T-helper 2 cell treated with Interferon-gamma antibody and Interleukin-4, amounts not matched to agents 5 μg/mL and 100 μg/mL, for 36 hours (primary cell): Measurements from ENCODE around the gene CKMT1A.
"Not testable (repeated sequence)": the region's sequence is repeated elsewhere in the genome, so short reads cannot be mapped to it uniquely, and the experiment has no call there.

Experiments
- DNase-seq: peaks from one replicate; pipeline ENCODE4 v3.0.0; 2021; ENCODE audit warnings: low spot score
- H3K27ac Mint-ChIP-seq: one replicate; pipeline ENCODE4 v1.8.0; 2021; ENCODE audit warnings: mild to moderate bottlenecking, mixed read lengths
- H3K27me3 Mint-ChIP-seq: one replicate; pipeline ENCODE4 v1.8.0; 2021; ENCODE audit warnings: low read depth, mixed read lengths
- H3K36me3 Mint-ChIP-seq: one replicate; pipeline ENCODE4 v1.8.0; 2021; ENCODE audit warnings: low read depth, mixed read lengths
- H3K4me1 Mint-ChIP-seq: one replicate; pipeline ENCODE4 v1.8.0; 2021; ENCODE audit warnings: low read depth, mixed read lengths
- H3K4me3 Mint-ChIP-seq: one replicate; pipeline ENCODE4 v1.8.0; 2022; ENCODE audit warnings: mild to moderate bottlenecking, moderate library complexity, mixed read lengths
- H3K9me3 Mint-ChIP-seq: one replicate; pipeline ENCODE4 v1.8.0; 2021; ENCODE audit warnings: mixed read lengths

The CKMT1A gene

GRCh38 chr15:43693148-43694022 lies at the start of gene CKMT1A:
Gene CKMT1A, plus strand, starts transcription at chr15:43693859. Its CDS starts 192 bp downstream, at chr15:43694051.
- H3K27ac Mint-ChIP-seq, H3K9me3 Mint-ChIP-seq, H3K4me3 Mint-ChIP-seq, H3K4me1 Mint-ChIP-seq, H3K27me3 Mint-ChIP-seq, DNase-seq, H3K36me3 Mint-ChIP-seq: not testable (repeated sequence)

GRCh38 chr15:43648649-43649429 lies 44.8 kb upstream of the CKMT1A start, which contains the start of gene CATSPER2:
Gene CATSPER2, minus strand, starts transcription at chr15:43648844. Its CDS starts 783 bp downstream, at chr15:43648061.
- DNase-seq, result no peak
- no peaks in the 10 kb centered on the region for H3K27me3 Mint-ChIP-seq
- H3K4me3 Mint-ChIP-seq, result no peak within 1 kb of the TSS
- H3K27ac Mint-ChIP-seq, result no peak within 1 kb of the TSS
- H3K9me3 Mint-ChIP-seq, result no peaks in the 10 kb centered on the region
- H3K36me3 Mint-ChIP-seq, result peaks cover 2% of the 10 kb centered on the region
- no peaks in the 10 kb centered on the region for H3K4me1 Mint-ChIP-seq

- H3K36me3 Mint-ChIP-seq, H3K4me3 Mint-ChIP-seq, H3K27ac Mint-ChIP-seq: not testable (repeated sequence)
Observed at GRCh38 chr15:43649430-43649926, 44.2 kb upstream of the CKMT1A start.

GRCh38 chr15:43659727-43660126 lies 33.9 kb upstream of the CKMT1A start:
- H3K27ac Mint-ChIP-seq, H3K27me3 Mint-ChIP-seq, H3K9me3 Mint-ChIP-seq, H3K4me3 Mint-ChIP-seq, DNase-seq, H3K4me1 Mint-ChIP-seq, H3K36me3 Mint-ChIP-seq: not testable (repeated sequence)

More at GRCh38 chr15:43649430-43649926, 44.2 kb upstream of the CKMT1A start:
- not testable (repeated sequence) for DNase-seq, H3K4me1 Mint-ChIP-seq, H3K27me3 Mint-ChIP-seq, H3K9me3 Mint-ChIP-seq

- not testable (repeated sequence) for H3K27ac Mint-ChIP-seq, H3K36me3 Mint-ChIP-seq, H3K4me3 Mint-ChIP-seq, H3K9me3 Mint-ChIP-seq, H3K27me3 Mint-ChIP-seq, H3K4me1 Mint-ChIP-seq, DNase-seq
Observed at GRCh38 chr15:43662293-43662692, 31.4 kb upstream of the CKMT1A start.

- not testable (repeated sequence) for H3K4me3 Mint-ChIP-seq, DNase-seq, H3K27me3 Mint-ChIP-seq
Observed at GRCh38 chr15:43663333-43663732, 30.3 kb upstream of the CKMT1A start.

GRCh38 chr15:43666177-43666576 lies 27.5 kb upstream of the CKMT1A start:
- not testable (repeated sequence) for H3K4me1 Mint-ChIP-seq, H3K36me3 Mint-ChIP-seq, H3K9me3 Mint-ChIP-seq, DNase-seq, H3K4me3 Mint-ChIP-seq, H3K27me3 Mint-ChIP-seq, H3K27ac Mint-ChIP-seq

More at GRCh38 chr15:43663333-43663732, 30.3 kb upstream of the CKMT1A start:
- not testable (repeated sequence) for H3K9me3 Mint-ChIP-seq, H3K27ac Mint-ChIP-seq, H3K4me1 Mint-ChIP-seq, H3K36me3 Mint-ChIP-seq

- H3K4me1 Mint-ChIP-seq, H3K36me3 Mint-ChIP-seq, H3K27ac Mint-ChIP-seq, DNase-seq, H3K9me3 Mint-ChIP-seq, H3K4me3 Mint-ChIP-seq, H3K27me3 Mint-ChIP-seq: not testable (repeated sequence)
Observed at GRCh38 chr15:43674175-43674574, 19.5 kb upstream of the CKMT1A start.

GRCh38 chr15:43689604-43690301 lies 3.9 kb upstream of the CKMT1A start:
- H3K4me3 Mint-ChIP-seq, H3K27ac Mint-ChIP-seq, H3K27me3 Mint-ChIP-seq: not testable (repeated sequence)

GRCh38 chr15:43692679-43693078 lies 980 bp upstream of the CKMT1A start:
- DNase-seq, H3K4me3 Mint-ChIP-seq, H3K4me1 Mint-ChIP-seq, H3K9me3 Mint-ChIP-seq, H3K27ac Mint-ChIP-seq, H3K36me3 Mint-ChIP-seq, H3K27me3 Mint-ChIP-seq: not testable (repeated sequence)

More at GRCh38 chr15:43689604-43690301, 3.9 kb upstream of the CKMT1A start:
- not testable (repeated sequence) for H3K36me3 Mint-ChIP-seq, H3K4me1 Mint-ChIP-seq, H3K9me3 Mint-ChIP-seq, DNase-seq

- Mint-ChIP-seq H3K27me3 (peaks cover 4% of the 10 kb centered on the region), H3K9me3 (no peaks in the 10 kb centered on the region), H3K4me1 (no peaks in the 10 kb centered on the region), H3K27ac (no peak overlapping the region), H3K36me3 (no peaks in the 10 kb centered on the region), H3K4me3 (no peak overlapping the region)
- no peak for DNase-seq
Observed at GRCh38 chr15:43702174-43702573, 8.5 kb downstream of the CKMT1A start.

GRCh38 chr15:43702701-43703424 lies 9.2 kb downstream of the CKMT1A start:
- H3K27me3 Mint-ChIP-seq, result peaks cover 2% of the 10 kb centered on the region
- DNase-seq, result no peak
- H3K36me3 Mint-ChIP-seq, result no peaks in the 10 kb centered on the region
- no peaks in the 10 kb centered on the region for H3K9me3 Mint-ChIP-seq
- no peak overlapping the region for H3K27ac Mint-ChIP-seq
- H3K4me1 Mint-ChIP-seq, result no peaks in the 10 kb centered on the region
- no peak overlapping the region for H3K4me3 Mint-ChIP-seq

GRCh38 chr15:43710431-43711131 lies 16.9 kb downstream of the CKMT1A start:
- H3K36me3 Mint-ChIP-seq, DNase-seq, H3K27ac Mint-ChIP-seq, H3K27me3 Mint-ChIP-seq, H3K9me3 Mint-ChIP-seq, H3K4me3 Mint-ChIP-seq, H3K4me1 Mint-ChIP-seq: not testable (repeated sequence)
